Fibroblast of peridontal ligament (primary cell): Measurements from ENCODE around the gene PIM3.

Source experiments
- DNase-seq: peaks from one replicate; pipeline ENCODE4 v3.0.0-alpha.2; 2010; ENCODE audit errors: extremely low read depth

The PIM3 gene

DNA sequence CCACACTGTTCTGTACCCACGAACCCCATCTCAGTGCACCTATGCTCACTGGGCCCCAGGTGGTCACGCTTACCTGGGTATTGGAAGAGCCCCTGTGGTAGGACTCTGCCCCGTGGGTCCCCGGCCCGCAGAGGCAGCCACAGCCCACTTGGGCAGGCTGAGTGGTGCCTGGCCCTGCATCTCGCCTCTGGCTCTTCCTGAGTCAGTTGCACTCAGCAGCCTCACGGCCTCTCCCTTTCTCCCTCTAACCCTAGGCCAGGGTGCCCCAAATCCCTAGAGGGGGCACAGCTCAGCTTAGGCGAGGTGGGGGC lies 32.4 kb upstream of the PIM3 start:
- no peak for DNase-seq

DNA sequence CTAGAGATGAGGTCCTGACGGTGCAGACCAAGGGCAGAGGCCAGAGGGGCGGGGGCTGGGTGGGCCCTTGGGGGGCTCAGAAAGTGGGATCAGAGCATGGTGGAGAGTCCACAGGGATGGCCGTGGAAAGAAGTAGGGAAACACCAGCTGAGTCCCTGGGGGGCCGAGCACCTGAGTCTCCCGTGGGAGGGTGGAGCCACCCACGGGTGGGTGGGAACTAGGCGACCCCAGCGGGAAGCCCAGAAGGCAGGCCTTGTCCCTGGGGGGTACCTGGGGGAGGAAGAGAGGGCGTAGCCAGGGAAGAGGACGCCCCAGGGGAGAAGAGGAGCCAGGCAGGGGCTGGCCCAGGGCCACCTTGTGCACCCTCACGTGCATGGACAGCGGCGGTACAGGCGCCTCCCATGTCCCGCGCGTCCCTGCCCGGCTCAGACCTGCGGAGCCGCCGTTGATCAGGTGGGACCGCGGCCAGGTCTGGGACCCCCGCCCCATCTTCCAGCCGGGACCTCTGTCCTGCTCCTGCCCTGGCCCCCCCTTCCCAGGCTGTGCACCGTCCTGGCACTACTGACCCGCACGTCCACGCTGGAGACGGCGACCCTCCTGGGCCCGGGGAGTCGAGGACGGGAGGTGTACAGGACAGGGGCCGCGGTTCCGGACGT lies 31.9 kb upstream of the PIM3 start:
- no peak for DNase-seq

DNA sequence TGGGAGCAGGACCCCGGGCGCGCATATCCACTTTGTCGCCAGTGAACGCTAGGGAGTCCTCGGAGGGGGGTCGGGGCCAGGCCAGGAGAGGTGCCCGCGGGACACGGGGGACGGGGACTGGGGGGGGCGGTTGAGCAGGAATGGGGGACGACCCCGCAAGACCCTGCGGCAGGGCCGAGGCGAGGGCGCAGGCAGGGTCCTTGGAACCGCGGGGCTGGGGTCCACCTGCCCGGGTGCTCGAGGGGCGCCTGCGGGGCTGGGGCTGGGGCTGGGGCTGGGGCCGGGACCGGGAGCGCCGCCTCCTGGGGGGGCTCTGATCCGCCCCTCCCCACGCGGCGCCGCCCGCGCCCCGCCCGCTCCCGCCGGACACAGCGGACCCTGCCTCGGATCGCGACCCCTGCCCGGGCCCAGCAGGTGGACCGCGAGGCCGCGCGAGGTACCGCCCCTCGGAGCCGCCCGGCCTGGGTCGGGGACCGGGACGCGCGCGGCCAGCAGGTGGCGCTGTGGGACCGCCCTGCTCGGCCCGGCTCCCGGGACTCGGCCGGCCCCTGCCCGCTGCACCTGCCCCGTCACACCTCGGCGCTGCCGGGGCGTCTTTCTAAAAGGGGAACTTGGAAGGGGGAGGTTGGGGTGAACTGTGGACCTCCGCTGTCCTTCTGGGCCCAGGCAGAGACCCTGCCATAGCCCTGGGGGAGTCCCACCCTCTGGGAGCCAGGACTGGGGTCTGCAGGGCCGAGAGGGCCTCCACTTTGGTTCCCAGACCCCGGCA lies 31.2 kb upstream of the PIM3 start:
- no peak for DNase-seq

DNA sequence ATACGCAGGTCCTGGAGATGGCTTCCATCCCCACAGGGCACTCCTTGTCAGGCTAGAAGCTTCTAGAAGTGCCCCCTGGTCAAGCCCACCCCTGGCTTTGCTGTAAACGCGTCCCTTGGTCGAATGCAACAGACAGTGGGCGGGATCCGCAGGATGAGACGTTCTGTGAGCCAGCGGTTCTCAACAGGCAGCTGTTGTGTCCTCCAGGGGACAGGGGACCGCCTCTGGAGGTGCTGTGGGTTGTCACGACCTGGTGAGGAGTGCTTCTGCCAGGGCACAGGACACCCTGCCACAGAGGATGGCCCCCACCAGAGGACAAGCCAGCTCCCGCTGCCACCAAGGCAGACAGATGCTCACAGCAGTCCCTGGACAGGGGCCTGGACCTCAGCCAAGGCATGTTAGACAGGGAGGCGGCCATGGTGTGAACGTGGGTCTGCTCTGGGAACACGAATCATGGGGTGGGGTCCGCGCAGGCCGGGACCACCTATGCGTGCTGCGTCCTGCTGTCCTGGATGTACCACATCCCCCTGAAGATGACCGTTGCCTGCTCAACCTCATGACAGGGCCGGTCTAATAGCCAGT lies 30.5 kb upstream of the PIM3 start:
- no peak for DNase-seq

DNA sequence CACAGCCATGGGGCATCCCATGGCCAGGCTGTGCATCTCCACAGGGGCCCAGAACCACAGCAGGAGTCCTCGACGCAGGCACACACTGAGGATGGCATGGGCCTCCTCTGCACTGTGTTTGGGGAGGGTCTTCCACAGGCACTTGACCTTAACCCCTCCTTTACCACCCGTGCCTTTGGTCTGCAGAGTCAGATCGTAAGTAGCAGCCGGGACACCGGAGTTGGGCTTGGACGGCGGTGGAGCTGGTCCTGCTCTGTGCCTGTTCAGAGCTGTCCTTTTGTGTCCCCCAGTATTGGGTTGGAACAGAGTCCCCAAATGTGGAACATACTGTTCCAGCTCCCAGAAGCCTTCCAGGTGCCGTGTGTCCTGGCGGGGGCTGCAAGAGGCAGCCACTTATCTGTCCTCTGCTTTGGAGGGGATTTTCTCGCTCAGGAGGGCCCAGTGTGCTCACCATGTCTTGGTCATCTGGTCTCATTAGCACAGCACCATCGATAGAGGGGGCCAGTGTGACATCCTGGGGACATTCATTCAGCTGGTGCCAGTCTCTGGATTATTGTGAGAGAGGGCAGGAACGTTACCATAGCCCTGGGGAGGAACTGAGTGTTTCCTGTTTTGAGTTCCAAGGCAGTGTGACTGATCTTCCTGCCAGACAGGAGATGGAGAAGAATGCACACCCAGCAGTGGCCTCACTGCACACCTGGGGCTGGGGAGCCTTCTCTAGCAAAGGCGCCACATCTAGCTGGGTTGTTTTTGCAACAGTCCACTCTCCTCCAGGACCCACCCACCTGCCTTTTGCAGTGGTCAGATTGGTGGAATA lies 29.8 kb upstream of the PIM3 start:
- DNase-seq, result peak; percentile 47

DNA sequence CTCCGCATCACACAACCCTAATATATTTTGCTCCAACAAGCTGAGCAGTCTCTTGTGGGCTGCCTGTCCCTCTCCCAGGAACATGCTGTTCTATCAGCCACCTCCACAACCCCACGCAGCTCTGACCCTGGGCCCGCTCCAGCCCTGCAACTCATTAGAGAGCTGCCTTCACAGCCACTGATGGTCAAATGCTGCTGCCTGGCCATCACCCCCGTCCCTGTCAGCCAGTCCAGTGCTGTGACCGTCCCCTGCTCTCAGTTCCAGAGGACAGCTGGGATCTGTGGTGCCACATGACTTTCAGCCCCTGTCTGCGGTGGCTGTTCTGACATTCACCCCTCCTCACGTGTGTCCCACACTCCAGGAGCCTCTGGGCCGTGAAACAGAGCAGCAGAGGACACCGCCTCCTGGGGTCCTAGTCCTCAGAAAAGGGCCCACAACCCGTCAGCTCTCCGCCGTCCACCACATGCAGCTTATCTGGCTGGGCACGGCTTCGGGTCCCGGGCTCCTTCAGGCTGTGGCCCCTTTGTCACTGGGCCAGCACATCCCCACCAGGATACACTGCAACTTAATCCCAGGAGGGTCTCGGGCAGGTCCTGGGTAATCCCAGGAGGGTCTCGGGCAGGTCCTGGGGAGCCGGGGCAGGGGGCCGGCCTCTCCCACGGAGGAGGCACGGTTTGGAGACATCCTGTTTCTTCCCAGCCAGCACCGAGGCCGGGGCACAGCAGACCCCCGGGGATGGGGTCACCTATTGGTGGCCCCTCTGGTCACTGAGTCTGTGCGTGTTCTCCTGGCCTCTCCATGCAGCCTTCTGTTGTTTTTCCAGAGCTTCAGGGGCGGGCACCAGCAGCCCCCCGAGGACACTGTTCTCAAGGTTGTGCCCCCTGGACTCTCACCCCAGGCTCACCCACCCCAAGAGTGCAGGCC lies 27.1 kb upstream of the PIM3 start:
- DNase-seq, result no peak

DNA sequence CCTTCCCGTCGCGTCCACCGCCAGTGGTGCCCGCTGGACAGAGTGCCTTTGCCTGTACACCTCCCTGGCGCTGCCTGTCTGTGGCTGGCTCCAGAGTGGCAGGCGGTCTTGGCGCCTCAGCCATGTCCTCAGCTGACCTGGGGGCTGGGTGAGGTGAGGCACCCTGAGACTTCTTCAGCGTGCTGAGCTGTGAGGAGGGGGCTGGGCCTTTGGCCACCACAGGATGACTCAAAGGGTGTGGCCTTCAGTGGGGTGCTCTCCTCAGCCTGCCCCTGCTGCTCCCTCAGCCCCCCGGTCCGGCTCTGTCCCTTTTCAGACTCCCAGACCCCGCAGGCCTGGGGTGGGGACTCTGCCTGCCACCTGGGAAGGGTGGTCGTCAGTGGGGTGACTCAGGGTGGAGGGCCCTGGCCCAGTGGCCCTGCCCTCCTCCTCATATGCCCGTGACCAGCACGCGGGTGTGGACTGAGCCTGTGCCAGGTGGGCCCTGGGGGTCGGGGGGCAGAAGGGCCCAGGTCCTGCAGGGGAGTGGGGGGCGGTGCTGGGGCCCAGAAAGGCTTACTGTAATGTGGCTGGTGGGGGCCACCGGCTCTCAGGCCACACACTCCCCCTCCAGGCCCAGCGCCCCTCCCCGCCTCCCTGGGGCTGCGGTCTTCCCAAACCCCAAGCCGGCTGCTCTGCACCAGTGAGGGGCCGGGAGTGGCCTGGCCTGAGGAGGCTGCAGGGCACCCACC lies 26.2 kb upstream of the PIM3 start:
- no peak for DNase-seq

DNA sequence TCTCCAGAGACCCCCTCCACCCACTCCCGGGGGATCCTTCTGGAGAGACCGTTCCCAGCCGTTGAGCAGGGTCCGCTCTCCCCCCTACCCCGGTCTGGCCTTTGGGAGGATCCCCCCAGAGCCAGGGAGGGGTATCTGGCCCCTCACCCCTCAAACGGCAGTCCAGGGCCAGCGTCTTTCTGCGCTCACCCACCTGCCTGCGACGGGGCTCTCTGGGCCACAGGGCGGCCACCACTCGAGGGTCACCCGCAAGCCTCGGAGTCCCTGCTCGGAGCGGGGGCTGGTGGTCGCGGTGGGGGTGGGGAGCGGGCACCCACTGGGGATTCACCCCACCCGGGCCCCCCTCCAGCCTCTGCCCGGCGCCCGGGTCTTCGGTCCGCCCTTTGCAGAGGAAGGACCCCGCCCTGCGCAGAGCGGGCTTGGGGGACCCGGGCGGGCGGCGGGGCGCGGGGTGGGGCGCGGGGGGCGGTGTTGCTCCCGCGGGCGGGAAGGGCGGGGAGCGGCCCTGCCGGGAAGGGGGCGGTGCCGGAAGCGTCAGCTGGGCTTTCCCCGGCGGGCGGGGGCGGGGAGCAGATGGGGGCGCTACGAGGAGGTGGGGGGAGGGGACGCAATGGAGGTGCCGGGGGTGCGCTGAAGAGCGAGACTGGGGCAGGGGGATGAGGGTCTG lies 25.5 kb upstream of the PIM3 start:
- peak; percentile 23 for DNase-seq

DNA sequence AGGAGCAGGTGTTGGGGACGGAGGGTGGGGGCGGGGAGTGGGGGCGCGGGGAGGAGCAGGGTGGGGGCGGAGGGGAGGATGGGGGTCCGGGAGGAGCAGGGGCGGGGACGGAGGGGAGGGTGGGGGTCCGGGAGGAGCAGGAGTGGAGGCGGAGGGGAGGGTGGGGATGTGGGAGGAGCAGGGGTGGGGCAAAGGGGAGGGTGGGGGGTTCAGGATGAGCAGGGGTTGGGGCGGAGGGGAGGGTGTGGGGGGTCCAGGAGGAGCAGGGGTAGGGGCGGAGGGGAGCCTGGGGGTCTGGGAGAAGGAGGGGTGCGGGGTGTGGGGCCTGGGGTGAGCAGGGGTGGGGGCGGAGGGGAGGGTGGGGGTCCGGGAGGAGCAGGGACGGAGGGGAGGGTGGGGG lies 25.0 kb upstream of the PIM3 start:
- no peak for DNase-seq

DNA sequence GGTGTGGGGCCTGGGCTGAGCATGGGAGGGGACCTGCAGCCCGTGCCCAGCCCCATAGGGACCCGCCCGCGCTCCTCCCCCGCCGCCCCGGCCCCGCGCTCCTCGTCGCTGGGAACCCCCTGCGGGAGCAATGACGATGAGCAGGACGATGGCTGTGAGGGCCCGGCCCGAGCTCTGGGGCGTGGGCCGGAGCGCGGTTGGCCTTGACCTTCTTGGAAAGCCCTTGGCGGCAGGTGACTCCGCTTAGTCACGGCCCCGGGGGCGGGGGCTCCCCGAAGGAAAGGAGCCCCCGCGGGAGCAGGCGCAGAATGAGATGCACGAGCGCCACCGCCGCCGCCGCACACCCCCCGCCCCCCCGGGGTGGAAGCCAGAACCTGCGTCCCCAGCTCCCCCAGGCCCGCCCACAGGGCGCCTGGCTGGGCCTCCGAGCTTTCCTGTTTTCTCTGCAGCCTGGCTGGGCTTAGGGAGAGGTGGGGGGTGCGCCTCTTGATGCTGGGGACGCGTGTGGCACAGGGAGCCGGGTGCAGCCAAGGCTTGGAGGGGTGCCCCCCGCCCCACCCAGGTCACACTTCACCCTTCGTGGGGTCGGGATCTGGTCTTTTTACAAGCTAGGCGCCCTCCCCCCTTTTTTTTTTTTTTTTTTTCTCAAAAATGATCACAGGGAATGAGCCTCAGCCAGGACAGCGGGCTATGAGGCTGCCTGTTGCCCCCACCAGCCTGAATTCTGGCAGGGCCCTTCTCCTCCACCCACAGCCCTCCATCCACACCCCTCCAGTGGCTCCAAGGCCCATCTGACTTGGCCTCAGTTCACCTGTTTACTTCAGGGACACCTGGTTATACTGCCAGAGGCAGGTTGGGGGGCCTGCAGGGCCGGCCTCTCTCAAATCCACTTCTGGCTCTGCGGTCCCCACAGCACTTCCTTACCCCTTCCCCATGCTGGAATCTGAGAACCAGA lies 24.3 kb upstream of the PIM3 start:
- peak; percentile 57 for DNase-seq

DNA sequence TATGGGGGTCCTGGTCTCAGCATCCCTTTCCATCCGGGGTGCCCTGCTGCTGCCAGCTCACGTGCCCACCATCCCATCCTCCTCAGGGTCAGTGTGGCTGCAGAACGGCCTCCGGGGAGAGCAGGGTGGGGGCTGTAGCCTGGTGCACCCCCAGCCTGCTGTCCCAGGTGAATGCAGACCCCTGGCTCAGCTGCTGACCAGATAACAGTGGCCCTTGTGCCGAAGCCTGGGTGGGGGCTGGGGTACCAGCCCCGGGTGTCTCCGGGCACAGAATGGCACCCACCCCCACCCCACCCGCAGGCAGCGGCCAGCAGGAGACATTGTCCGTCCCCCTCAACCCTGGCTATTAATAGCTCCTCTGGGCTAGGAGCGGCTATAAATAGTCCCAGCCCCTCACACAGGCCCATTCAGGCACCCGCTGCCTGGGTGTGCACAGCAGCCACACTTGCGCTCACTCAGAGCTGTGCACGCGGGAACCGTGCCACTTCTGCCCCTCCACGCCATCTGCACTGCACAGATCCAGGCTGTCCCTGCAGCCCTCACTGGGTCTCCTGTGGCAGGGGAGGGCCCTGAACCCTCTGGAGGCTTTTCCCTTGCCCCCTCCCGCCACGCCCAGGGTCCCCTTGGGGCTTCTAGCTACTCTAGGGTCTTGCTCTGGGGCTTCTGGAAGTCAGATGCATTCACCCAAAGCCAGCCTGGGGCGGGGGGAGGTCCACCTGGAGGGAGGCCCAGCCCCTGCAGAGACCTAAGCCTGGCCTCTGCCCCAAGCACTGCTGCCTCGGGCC lies 23.4 kb upstream of the PIM3 start:
- DNase-seq, result no peak

DNA sequence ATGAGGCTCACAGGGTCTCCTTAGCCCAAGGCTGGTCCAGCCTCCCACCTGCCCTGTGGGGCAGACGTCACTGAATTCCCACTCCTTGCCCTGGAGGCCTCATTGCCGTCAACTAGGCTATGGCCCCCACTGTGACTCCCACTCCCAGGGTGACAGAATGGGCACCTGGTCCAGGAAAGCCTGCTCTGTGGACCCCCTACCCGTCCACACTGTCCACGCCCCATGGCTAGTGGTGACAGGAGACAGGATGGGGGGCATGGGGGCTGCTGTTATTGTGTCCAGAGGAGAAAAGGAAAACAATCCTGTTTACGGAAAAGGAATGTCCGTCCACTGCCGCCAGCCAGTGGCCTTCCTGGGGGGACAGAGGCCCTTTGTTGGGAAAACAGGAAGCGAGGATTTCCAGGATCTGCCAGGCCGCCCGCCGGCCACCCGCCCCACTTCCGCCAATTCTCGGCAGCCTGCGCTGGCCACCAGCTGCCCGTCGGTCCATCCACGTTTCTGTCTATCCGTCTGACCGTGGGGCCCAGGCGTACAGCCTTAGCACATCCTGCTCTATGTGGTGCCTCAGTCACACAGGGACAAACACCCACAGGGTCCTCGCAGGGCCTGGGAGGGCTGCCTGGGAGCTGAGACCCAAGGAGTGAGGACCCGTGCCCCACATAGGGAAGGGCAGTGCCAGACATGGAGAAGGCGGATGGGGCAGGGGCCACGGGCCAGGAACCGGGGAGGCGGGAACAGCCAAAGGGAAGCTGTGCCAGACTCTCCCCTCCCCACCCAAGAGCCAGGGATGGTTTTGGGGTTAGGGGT lies 22.6 kb upstream of the PIM3 start:
- DNase-seq, result no peak

DNA sequence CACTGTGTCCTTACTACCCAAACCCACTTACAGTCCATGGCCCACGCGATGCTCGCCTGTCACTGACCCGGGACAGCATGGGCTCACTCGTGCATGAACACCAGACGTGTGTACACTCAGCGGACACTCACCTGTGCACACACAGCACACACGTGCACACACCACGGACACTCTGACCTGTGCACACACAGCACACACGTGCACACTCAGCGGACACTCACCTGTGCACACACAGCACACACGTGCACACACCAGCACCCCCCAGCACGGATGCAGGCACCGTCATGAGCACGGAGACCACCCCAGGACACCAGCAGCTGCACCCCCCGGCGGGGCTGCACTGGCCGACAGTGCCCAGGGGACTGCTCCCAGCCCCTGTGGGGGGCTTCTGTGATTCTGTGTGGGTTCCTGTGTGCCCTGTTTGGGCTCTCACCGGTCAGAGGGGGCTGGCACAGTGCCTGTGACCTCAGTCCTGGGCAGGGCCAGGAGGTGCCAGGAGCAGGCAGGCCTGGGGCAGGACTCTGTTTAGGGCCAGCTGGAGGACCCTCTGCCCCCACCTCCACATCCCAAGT lies 21.9 kb upstream of the PIM3 start:
- DNase-seq, result no peak

DNA sequence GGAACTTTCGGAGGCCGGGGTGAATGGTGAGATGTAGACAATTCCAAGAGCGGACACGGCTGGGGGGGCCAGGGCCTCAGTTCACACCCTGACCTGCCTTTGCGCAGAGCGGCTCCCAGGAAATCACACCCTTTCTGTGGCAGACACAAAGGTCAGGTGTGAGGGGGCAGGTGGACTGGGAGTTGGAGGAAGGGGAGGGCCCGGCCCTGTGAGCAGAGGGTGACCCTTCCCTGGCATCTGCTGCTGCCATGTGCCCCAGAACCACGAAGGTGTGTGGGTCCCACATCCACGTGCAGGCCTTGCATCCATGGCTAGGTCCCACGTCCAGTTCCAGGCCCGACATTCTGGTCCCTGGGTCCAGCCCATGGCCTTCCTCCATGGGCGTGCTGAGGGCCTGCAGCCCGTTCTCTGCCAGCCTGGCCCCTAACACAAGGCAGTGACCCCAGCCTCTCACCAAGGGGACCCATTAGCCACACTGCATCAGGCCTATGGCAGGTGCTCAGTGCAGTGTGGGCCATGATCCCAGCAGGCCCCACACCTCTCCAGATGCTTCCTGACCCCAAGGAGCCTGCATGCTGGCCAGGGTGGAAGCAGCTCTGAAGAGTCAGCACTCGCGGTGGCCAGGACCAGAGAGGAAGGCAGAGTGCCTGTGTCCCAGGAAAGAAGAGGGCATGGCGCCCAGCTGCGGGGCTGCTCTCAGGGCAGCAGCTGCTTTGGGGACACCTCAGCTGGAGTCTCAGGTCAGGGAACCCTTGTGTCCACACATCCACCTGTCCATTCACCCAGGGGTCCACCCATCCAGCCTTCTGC lies 18.9 kb upstream of the PIM3 start:
- no peak for DNase-seq

DNA sequence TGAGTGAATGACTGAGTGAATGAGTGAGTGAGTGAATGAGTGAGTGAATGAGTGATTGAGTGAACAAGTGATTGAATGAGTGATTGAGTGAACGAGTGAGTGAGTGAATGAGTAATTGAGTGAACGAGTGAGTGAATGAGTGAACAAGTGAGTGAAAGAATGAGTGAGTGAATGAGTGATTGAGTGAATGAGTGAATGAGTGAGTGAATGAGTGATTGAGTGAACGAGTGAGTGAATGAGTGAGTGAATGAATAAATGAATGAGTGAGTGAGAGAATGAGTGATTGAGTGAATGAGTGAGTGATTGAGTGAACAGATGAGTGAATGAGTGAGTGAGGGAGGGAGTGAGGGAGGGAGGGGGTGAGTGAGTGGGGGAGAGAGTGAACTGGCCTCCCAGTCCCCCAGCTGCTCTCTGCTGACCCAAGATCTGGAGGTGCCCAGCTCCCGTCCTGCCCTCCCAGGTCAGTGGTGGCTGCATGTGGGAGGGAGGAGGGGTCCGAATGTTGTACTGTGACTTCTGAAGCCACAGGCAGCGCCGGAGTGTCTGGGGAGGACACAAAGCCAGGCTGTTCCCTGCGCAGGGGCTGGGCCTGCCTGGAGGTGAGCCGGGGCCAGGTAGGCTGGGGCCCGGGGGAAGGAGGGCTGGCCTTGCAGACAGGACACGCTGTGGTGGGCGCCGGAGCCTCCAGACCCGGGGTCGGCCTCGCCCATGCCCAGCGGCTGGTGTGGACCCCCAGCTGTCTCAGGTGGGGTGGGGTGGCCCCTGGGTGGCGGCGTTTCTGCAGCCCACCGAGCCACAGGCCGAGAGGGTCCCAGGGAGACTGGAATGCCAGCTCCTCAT lies 17.8 kb upstream of the PIM3 start:
- DNase-seq, result no peak
